ENCODE results near the gene VAV1.

DNA sequence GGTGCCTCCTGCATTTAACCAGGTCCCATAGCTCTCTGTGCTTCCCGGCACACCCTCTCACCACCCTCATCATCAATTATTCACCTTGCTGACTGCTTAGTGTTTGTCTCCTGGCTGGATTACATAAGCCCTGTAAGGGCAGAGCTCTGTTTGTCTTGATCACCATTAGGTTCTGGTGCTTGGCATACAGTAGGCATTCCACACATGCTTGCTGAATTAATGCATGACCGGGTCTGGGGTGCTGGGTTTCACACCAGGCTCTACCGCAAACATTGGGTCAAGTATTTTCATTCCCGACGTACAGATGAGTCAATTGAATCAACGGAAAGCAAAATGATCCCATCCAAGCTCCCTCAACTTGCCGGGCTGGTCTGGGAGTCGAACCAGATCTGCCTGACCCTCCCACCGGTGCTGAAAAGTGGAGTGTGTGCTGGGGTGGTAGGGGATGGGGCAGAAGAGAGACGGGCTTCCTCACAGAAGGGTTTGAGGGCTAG lies 28.5 kb downstream of the VAV1 start:
- TF ChIP-seq EZH2 (IDR thresholded peaks at IDR 0.05; ENCODE audit: insufficient read depth, poor library complexity, severe bottlenecking) (no peak), EZH2phosphoT487 (IDR thresholded peaks at IDR 0.05; ENCODE audit: insufficient read depth, low read depth) (no peak)
